ENCODE results near the gene C10orf90.

DNA sequence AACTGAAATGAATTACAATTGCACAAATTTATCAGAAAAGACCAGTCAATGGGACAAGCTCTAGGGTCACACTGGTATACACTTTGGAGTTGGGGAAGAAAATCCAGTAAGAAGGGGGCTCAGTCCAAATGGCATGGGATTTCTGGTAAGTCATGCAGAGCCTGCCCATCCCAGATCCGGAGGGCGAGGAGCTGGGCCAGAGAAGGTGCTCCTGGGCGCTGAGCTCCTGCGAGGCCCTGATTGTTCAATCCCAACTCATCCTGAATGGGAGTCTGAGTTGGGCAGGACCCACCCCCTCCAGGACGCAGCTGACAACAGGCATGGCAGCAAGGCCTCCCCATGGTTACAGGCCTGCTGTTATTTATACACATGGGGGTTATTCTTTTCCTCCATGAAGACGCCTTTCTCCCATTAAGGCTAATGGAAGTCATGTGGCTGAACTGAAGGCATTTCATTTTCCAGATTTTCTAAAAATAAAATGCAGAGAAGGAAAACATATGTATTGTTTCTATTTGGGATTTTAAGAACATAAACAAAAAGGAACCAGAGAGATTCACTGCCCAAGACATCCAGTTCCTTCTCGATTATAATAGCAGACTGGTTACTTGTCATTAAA lies 191.1 kb downstream of the C10orf90 start:
- TF ChIP-seq, protein P1, sequence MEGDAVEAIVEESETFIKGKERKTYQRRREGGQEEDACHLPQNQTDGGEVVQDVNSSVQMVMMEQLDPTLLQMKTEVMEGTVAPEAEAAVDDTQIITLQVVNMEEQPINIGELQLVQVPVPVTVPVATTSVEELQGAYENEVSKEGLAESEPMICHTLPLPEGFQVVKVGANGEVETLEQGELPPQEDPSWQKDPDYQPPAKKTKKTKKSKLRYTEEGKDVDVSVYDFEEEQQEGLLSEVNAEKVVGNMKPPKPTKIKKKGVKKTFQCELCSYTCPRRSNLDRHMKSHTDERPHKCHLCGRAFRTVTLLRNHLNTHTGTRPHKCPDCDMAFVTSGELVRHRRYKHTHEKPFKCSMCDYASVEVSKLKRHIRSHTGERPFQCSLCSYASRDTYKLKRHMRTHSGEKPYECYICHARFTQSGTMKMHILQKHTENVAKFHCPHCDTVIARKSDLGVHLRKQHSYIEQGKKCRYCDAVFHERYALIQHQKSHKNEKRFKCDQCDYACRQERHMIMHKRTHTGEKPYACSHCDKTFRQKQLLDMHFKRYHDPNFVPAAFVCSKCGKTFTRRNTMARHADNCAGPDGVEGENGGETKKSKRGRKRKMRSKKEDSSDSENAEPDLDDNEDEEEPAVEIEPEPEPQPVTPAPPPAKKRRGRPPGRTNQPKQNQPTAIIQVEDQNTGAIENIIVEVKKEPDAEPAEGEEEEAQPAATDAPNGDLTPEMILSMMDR (IDR thresholded peaks at IDR 0.05), result no peak
- TF ChIP-seq POLR2A (IDR thresholded peaks at IDR 0.05), result no peak

Measured in testis (tissue), 2 donors.